SIG-M5 (cell line): ENCODE results near the gene PAX5.

ENCODE experiments used
- DNase-seq: peaks from one replicate; lab custom pipeline; 2025; lab: John Stamatoyannopoulos, UW

Gene PAX5

GRCh38 chr9:36961561-36962325 is 72.3 kb downstream of the PAX5 start:
- no peak for DNase-seq

DNA sequence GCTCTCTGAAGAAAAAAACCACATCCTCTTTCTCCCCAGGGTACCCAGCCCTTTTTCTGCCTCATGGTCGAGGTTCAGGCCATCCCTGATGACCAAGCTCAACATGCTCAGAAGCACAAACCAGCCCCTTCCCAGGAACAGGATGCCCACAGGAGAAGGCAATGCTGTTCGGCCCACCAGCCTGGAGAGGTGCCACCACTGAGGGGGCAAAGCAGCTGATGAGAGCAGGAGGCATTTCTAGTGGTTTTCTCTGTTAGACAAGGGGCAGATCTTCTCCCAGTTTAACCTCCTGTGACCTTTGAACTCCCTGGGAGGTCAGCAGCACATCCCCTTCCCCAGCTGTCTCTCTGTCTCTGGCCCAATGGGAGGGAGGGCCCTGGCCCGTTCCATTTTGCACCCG is 73.0 kb downstream of the PAX5 start:
- DNase-seq: no peak

DNA sequence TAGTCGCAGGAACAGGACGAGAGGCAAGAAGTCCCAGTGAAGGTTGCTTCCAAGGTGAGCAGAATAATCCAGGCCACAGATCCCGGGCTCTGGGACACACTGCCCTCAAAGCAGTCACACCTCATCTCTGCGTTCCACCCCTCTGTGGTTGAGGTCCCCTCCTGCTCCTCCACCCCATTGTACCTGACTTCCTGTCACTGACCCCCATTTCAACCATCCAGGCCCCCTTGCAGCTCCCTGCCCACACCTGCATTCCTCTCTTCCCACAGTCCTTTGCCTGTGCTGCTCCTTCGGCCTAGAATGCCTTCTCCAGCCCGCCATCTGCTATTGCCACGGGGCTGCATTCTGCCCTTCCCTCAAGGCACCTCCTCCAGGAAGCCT is 73.5 kb downstream of the PAX5 start:
- DNase-seq: no peak

- no peak for DNase-seq
Measured at GRCh38 chr9:36959681-36960574, 74.1 kb downstream of the PAX5 start.

GRCh38 chr9:36956908-36957307 is 77.2 kb downstream of the PAX5 start:
- no peak for DNase-seq

GRCh38 chr9:36950389-36950788 is 83.7 kb downstream of the PAX5 start:
- no peak for DNase-seq

DNA sequence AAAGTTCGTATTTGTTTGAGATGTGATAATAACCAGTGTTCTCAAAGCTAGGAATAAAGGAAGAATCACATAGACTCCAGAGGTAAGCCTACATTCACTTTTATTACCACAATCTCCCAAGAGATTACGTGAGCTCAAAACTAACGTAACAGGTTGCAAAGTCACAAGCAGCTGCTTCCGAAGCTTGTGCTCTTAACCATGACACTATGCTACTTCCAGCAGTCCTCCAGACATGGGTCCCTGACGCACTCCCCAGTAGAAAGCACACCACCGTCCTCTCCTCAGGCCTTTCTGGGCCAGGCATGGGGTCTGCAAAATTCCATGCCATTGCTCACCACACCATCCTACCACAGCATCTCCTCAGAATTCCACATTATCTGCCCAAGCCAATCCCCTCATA is 84.6 kb downstream of the PAX5 start:
- no peak for DNase-seq

GRCh38 chr9:36948051-36948450 is 86.0 kb downstream of the PAX5 start:
- no peak for DNase-seq

- DNase-seq: no peak
Measured at GRCh38 chr9:36946653-36947052, 87.4 kb downstream of the PAX5 start.

DNA sequence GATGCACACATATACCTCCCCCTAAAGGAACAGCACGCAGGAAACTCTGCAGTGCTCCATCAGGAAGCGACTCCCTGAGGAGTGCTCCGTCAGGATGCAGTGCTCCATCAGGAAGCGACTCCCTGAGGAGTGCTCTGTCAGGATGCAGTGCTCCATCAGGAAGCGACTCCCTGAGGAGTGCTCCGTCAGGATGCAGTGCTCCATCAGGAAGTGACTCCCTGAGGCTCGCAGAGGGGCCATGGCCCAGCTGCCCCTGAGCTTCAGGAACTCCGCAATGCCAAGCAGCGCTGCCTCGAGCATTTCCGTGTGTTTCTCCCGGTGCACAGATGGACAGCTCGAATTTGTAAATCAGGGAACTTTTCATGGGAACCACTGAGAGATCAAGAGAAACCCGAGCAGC is 88.1 kb downstream of the PAX5 start:
- DNase-seq: no peak

- no peak for DNase-seq
Measured at GRCh38 chr9:36942891-36943290, 91.2 kb downstream of the PAX5 start.

GRCh38 chr9:36941441-36941840 is 92.6 kb downstream of the PAX5 start:
- DNase-seq: no peak

DNA sequence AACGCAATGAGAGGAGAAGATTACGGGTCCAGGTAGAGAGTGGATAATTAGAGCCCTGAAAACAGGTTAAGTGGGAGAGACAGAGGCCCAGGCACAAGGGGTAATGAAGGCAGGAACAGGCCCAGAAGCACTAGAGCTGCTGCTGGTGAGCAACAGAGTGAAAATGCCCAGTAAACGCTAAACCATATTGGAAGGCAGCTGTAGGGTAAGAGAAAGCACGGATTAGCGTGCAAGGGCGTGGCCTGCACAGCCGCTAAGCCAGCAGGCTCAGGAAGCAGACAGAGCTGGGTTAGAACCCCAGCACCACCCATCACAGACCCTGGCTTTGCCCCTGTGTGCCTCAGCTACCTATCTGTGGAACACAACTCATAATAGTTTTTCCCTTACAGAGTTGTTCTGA is 93.2 kb downstream of the PAX5 start:
- no peak for DNase-seq

DNA sequence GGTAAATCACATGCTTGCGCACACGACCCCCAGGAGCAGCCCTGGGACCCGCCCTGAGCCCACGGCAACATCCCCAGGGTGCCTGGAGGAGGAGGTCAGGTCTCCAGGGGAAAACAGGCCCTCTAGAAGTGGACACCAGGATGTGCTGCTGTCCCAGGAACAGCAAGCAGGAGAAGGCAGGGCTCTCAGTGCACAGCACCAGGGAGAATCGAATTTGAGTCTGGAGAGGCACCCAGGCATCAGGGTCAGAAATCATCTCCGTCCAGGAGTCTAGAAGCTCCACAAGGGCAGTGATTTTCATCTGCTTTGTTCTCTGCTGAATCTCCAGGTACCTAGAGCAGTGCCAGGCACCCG is 93.6 kb downstream of the PAX5 start:
- DNase-seq: no peak

GRCh38 chr9:36939655-36940499 is 94.2 kb downstream of the PAX5 start:
- no peak for DNase-seq

- DNase-seq: no peak
Measured at GRCh38 chr9:36939214-36939613, 94.9 kb downstream of the PAX5 start.

DNA sequence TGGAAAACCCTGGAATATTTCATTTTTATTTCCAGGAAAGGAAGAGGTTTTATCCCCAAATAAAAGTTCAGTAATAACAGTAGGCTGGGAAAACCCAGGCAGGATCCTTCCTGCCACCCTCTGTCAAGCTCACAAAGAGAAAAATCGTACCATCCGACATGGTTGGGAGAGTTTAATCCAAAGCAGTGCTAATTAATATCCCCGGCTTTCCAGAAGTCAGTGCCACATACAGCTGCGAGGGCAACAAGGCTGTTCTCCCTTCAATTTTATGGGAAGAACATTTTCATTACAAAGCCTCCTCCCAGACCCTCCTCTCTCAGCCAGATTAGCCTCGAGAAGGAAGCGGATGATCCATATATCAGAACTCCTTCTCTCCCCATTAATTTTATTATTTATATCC is 95.5 kb downstream of the PAX5 start:
- no peak for DNase-seq

- DNase-seq: no peak
Measured at GRCh38 chr9:36937951-36938350, 96.1 kb downstream of the PAX5 start.

DNA sequence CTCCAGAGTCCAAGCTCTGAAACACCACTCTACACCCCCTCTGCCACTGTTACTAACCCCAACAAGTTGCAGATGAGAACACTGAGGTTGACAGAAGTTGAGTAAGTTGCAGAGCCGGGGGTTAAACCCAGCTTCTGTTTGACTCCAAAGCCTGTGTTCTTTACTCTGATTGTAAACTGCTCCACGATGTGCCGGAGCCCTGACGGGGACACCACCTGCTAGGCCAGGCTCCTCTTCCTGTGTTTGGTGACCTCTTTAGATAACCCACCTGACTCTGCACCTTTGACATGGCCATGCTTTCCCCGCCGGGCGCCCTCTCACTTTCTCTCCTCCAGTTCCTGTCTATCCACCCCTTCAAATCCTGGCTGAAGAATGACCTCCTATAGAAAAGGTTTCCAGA is 96.7 kb downstream of the PAX5 start:
- DNase-seq: no peak

GRCh38 chr9:36936498-36936831 is 97.6 kb downstream of the PAX5 start:
- no peak for DNase-seq

DNA sequence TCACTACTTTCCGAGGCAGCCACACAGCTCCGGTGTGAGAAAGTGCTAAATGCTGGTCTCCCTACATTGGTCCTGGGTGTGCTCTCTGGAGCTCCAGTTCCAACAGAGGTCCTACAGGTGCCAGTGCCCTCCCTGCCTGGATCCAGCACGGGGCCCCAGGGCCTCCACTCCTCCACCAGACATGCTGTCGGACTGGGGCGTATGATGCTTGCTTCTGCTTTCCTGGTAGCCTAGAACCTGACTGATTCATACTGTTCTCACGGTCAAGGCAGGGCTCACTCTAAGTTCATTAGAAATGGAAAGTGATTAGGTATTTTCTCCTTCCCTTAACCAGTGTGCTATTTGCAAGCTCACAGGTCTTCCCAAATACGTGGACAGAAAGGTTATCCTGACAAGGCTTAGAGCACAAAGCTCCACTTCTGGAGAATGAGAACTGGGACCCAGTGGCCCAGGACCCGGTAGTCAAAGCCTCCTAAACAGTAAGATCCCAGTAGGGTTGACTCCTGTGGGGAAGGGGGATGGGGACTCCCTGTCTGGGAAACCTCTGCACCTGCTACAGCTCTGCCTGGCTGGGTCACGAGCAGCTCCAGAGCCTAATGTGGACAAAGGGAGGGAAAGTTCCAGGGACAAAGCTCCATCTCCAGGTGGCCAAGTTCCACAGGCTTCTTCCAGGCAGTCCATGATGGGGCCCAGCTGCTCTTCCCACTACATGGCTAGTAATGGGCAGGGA is 98.1 kb downstream of the PAX5 start:
- DNase-seq: no peak

- no peak for DNase-seq
Measured at GRCh38 chr9:36935332-36935731, 98.7 kb downstream of the PAX5 start.
